HL-60 (cell line): ENCODE results near the gene SYNRG.

ENCODE experiments used
- DNase-seq, 2 experiments: peaks; one replicate each; pipeline ENCODE4 v3.0.0-alpha.2; 2010 to 2020; ENCODE audit warnings: low read depth in 1 of 2, low spot score in 1 of 2
- H3K27ac ChIP-seq: fragments of 250-450 bp; sonication (Bioruptor Pico); replicated peaks from 2 replicates; pipeline ENCODE4 v1.5.1; 2020; ENCODE audit warnings: mild to moderate bottlenecking, moderate library complexity
- H3K27me3 ChIP-seq: fragments of 250-450 bp; sonication (Bioruptor Pico); 2 replicates; pipeline ENCODE4 v1.5.1; 2021; ENCODE audit warnings: mild to moderate bottlenecking, moderate library complexity; ENCODE audit not compliant: insufficient read depth, poor library complexity, severe bottlenecking
- H3K4me3 ChIP-seq: replicated peaks from 2 replicates; pipeline ENCODE4 v1.5.1; 2011; ENCODE audit warnings: mild to moderate bottlenecking, control low read depth, low read length; ENCODE audit not compliant: insufficient read depth
- GABPA ChIP-seq: IDR thresholded peaks from 2 replicates; pipeline ENCODE4 v1.6.1; 2012; ENCODE audit warnings: low read depth
- POLR2AphosphoS5 ChIP-seq: IDR thresholded peaks from 2 replicates; pipeline ENCODE4 v1.6.1; 2012; ENCODE audit warnings: low read depth
- SPI1 ChIP-seq: IDR thresholded peaks from 2 replicates; pipeline ENCODE4 v1.6.1; 2012; ENCODE audit warnings: low read depth, mild to moderate bottlenecking, borderline replicate concordance
- TF ChIP-seq, protein P1 (sequence below): IDR thresholded peaks from one replicate; pipeline ENCODE4 v1.5.1; 2011; ENCODE audit warnings: low read length, control low read depth, inconsistent platforms; ENCODE audit not compliant: insufficient read depth
- TF ChIP-seq, protein P2 (sequence below): IDR thresholded peaks from 2 replicates; pipeline ENCODE4 v1.6.1; 2012; ENCODE audit warnings: low read depth; ENCODE audit not compliant: insufficient replicate concordance

SYNRG gene

DNA sequence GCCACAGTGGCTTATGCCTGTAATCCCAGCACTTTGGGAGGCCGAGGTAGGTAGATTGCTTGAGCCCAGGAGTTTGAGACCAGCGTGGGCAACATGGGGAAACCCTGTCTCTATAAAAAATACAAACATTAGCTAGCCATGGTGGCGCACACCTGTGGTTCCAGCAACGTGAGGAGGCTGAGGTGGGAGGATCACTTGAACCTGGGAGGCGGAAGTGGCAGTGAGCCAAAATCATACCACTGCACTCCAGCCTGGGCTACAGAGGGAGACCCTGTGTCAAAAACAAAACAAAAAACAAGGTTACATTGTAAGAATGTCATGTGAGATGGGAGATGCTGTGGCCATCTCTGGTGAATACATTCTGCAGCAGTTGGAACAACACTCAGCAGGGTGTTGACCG is 106.1 kb downstream of the SYNRG start:
- no peak for DNase-seq
- TF ChIP-seq, protein P1, sequence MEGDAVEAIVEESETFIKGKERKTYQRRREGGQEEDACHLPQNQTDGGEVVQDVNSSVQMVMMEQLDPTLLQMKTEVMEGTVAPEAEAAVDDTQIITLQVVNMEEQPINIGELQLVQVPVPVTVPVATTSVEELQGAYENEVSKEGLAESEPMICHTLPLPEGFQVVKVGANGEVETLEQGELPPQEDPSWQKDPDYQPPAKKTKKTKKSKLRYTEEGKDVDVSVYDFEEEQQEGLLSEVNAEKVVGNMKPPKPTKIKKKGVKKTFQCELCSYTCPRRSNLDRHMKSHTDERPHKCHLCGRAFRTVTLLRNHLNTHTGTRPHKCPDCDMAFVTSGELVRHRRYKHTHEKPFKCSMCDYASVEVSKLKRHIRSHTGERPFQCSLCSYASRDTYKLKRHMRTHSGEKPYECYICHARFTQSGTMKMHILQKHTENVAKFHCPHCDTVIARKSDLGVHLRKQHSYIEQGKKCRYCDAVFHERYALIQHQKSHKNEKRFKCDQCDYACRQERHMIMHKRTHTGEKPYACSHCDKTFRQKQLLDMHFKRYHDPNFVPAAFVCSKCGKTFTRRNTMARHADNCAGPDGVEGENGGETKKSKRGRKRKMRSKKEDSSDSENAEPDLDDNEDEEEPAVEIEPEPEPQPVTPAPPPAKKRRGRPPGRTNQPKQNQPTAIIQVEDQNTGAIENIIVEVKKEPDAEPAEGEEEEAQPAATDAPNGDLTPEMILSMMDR: no peak
- TF ChIP-seq POLR2AphosphoS5 (no peak), SPI1 (no peak), GABPA (no peak)
- TF ChIP-seq, protein P2, sequence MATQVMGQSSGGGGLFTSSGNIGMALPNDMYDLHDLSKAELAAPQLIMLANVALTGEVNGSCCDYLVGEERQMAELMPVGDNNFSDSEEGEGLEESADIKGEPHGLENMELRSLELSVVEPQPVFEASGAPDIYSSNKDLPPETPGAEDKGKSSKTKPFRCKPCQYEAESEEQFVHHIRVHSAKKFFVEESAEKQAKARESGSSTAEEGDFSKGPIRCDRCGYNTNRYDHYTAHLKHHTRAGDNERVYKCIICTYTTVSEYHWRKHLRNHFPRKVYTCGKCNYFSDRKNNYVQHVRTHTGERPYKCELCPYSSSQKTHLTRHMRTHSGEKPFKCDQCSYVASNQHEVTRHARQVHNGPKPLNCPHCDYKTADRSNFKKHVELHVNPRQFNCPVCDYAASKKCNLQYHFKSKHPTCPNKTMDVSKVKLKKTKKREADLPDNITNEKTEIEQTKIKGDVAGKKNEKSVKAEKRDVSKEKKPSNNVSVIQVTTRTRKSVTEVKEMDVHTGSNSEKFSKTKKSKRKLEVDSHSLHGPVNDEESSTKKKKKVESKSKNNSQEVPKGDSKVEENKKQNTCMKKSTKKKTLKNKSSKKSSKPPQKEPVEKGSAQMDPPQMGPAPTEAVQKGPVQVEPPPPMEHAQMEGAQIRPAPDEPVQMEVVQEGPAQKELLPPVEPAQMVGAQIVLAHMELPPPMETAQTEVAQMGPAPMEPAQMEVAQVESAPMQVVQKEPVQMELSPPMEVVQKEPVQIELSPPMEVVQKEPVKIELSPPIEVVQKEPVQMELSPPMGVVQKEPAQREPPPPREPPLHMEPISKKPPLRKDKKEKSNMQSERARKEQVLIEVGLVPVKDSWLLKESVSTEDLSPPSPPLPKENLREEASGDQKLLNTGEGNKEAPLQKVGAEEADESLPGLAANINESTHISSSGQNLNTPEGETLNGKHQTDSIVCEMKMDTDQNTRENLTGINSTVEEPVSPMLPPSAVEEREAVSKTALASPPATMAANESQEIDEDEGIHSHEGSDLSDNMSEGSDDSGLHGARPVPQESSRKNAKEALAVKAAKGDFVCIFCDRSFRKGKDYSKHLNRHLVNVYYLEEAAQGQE: no peak
- Histone ChIP-seq H3K27ac (no peak overlapping the region), H3K4me3 (no peak overlapping the region), H3K27me3 (no peaks in the 10 kb centered on the region)

DNA sequence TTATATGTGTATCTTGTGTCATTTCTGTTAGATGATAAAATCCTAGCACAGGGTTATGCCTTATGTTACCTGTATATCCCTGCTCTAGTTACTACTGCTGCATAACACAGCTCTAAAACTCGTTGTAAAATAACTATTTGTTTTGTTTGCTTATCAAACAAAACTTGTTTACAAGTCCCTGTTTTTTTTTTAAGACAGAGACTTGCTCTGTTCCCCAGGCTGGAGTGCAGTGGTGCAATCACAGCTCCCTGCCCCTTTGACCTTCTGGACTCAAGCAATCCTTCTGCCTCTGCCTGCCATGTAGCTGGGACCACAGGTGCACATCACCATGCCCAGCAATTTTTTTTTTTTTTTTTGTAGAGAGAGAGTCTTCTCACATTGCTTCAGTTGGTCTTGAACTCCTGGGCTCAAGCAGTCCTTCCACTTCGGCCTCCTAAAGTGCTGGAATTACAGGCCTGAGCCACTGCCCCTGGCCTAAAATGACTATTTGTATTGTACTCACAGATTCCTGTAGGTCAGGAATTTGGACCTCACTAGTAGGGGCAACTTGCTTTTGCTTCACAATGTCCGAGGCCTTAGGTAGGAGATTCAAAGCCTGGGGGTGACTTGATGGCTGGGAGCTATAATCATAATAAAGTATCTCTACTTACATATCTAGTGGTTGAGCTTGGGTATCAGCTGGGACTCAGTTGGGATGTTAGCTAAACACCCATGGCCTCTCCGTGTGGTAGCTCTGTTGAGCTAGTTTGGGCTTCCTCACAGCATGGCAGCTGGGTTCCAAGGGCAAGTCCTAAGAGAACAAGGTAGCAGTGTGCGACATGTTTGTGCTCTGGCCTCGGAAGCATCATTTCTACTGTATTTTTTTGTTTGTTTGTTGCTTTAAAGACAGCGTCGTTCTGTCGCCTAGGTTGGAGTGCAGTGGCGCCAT is 106.9 kb downstream of the SYNRG start:
- TF ChIP-seq POLR2AphosphoS5 (no peak), SPI1 (no peak), GABPA (no peak)
- TF ChIP-seq, protein P1: no peak
- TF ChIP-seq, protein P2: no peak
- no peak for DNase-seq
- Histone ChIP-seq H3K27ac (no peak overlapping the region), H3K27me3 (no peaks in the 10 kb centered on the region), H3K4me3 (no peak overlapping the region)

DNA sequence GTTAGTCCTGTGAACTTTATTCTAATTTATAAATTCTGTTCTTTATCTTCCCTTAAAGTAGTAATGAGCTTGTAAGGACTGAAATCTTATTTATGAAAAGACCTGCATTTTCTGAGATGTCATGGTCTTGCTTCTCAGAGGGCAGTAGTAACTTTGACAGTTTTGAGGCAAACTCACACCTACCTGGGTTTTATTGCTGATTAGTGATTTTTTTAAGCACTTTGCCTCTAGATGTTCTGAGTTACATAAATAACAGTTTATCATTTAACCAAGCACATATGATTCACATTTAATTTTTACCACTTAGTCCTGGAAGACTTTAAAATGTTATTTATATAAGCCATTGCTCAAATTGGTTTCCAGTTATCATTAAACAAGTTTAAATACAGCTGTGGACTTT is 108.8 kb downstream of the SYNRG start:
- TF ChIP-seq, protein P2: no peak
- TF ChIP-seq SPI1 (no peak), POLR2AphosphoS5 (no peak), GABPA (no peak)
- TF ChIP-seq, protein P1: no peak
- Histone ChIP-seq H3K27me3 (no peaks in the 10 kb centered on the region), H3K27ac (no peak overlapping the region), H3K4me3 (no peak overlapping the region)
- DNase-seq: no peak
